ENCODE results near the gene CUBN.

DNA sequence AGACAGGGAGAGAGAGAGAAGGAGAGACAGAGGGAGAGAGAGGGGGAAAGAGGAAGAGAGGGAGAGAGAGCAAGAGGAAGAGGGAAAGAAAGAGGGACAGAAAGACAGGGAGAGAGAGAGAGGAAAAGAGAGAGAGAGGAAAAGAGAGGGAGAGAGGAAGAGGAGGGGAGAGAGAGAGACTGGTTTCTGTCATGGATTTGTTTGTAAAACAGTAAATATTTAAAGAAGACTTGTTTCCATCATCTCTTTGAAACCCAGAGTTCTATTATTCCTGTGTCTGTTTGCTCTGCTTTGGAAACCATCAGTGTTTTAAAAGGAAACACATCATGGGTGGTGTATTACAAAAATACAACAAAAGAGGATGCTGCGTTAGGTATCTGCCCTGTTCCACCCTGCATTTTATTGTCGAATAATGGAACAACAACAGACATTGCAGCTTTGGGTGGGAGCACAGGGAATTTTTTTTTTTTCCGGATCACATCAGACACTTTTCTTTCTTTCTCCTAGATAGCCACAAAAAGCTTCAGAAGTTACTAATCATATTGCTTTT lies 161.7 kb downstream of the CUBN start:
- TF ChIP-seq, protein P1, sequence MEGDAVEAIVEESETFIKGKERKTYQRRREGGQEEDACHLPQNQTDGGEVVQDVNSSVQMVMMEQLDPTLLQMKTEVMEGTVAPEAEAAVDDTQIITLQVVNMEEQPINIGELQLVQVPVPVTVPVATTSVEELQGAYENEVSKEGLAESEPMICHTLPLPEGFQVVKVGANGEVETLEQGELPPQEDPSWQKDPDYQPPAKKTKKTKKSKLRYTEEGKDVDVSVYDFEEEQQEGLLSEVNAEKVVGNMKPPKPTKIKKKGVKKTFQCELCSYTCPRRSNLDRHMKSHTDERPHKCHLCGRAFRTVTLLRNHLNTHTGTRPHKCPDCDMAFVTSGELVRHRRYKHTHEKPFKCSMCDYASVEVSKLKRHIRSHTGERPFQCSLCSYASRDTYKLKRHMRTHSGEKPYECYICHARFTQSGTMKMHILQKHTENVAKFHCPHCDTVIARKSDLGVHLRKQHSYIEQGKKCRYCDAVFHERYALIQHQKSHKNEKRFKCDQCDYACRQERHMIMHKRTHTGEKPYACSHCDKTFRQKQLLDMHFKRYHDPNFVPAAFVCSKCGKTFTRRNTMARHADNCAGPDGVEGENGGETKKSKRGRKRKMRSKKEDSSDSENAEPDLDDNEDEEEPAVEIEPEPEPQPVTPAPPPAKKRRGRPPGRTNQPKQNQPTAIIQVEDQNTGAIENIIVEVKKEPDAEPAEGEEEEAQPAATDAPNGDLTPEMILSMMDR (conservative IDR thresholded peaks at IDR 0.05 in 1 of 2, IDR thresholded peaks at IDR 0.05 in 1 of 2; ENCODE audit: extremely low read depth in 1 of 2, insufficient read depth in 1 of 2, low read depth in 1 of 2, low read length in 2 of 2), result no peak
- TF ChIP-seq EZH2 (IDR thresholded peaks at IDR 0.05; ENCODE audit: borderline replicate concordance, low read length), result no peak

Measured in mammary epithelial cell (primary cell).